GM12878 (cell line): Measurements from ENCODE around the gene LMO7. TPM values are rescaled to one million over a fixed set of nuclear protein-coding genes. Genes with fewer than 3 reads are reported as not detected.

Source experiments
- ATAC-seq: fragments of 200-7000 bp; cut with Tn5 transposase; 3 replicates; pipeline ENCODE4 v1.9.1; 2020; ENCODE audit warnings: mild to moderate bottlenecking, moderate library complexity
- Bru-seq: library from RNA; stranded (reverse); fragments of 400-500 nt; gene quantifications from one replicate; lab custom pipeline; 2021; lab: Mats Ljungman, UMichigan
- BruChase-seq, 2 experiments: library from RNA; stranded (reverse); fragments of 400-500 nt; gene quantifications; one replicate each; lab custom pipeline; 2021; lab: Mats Ljungman, UMichigan
- BruUV-seq: library from RNA; stranded (reverse); fragments of 400-500 nt; replicated peaks from 2 replicates; lab custom pipeline; 2021; lab: Mats Ljungman, UMichigan
- CTCF ChIA-PET: fragments of 300-600 bp; sonication (Branson Sonifier 250); formaldehyde crosslinking; extraction: SDS; loops from one replicate; lab custom pipeline; 2021; ENCODE audit warnings: inconsistent platforms; lab: Yijun Ruan, JAX
- POLR2A ChIA-PET: fragments of 350-600 bp; formaldehyde crosslinking; extraction: SDS; loops from one replicate; lab custom pipeline; 2021; ENCODE audit warnings: inconsistent platforms; lab: Charles Lee
- RAD21 ChIA-PET: fragments of 300-600 bp; sonication (Branson Sonifier 250); formaldehyde crosslinking; loops from one replicate; lab custom pipeline; 2023; ENCODE audit warnings: antibody characterized with exemption; ENCODE audit not compliant: unreplicated experiment; lab: Charles Lee
- SMC1A ChIA-PET: fragments of 300-600 bp; sonication (Branson Sonifier 250); formaldehyde crosslinking; loops from one replicate; lab custom pipeline; 2023; ENCODE audit not compliant: unreplicated experiment, uncharacterized antibody; lab: Charles Lee
- DNase-seq: peaks from one replicate; pipeline ENCODE4 v3.0.0-alpha.2; 2011; ENCODE audit warnings: low read depth, low spot score
- FAIRE-seq: peaks from 3 replicates; lab custom pipeline; 2011; peaks lifted over from hg19 to GRCh38; lab: Jason Lieb, UNC
- H2AFZ ChIP-seq: 2 replicates; pipeline ENCODE4 v1.6.0; 2011; ENCODE audit warnings: low read depth, low read length, control low read depth; ENCODE audit not compliant: control insufficient read depth
- H3K27ac ChIP-seq: 2 replicates; pipeline ENCODE4 v1.5.1; 2011; ENCODE audit warnings: control low read depth; ENCODE audit not compliant: control insufficient read depth, insufficient read depth
- H3K27me3 ChIP-seq, 2 experiments: replicated peaks in 1 of 2; 2 replicates each; pipeline versions ENCODE4 v1.6.0 to v1.6.1; 2011; ENCODE audit warnings: low read length in 1 of 2; ENCODE audit not compliant: control insufficient read depth in 2 of 2, insufficient read depth in 2 of 2
- H3K36me3 ChIP-seq, 2 experiments: 2 replicates each; pipeline ENCODE4 v1.5.1; 2011; ENCODE audit warnings: low read length in 1 of 2; ENCODE audit not compliant: control insufficient read depth in 2 of 2, insufficient read depth in 2 of 2
- H3K4me1 ChIP-seq: 2 replicates; pipeline ENCODE4 v1.6.1; 2011; ENCODE audit warnings: mild to moderate bottlenecking, low read length, moderate library complexity, mixed read lengths; ENCODE audit not compliant: control insufficient read depth, insufficient read depth
- H3K4me2 ChIP-seq: 2 replicates; pipeline ENCODE4 v1.6.0; 2011; ENCODE audit warnings: control low read depth; ENCODE audit not compliant: control insufficient read depth, insufficient read depth
- H3K4me3 ChIP-seq: fragments of 200-600 bp; sonication (generic); 2 replicates; pipeline ENCODE4 v1.5.1; 2016
- H3K79me2 ChIP-seq: 2 replicates; pipeline ENCODE4 v1.6.0; 2011; ENCODE audit warnings: low read length; ENCODE audit not compliant: control insufficient read depth, insufficient read depth
- H3K9ac ChIP-seq: 2 replicates; pipeline ENCODE4 v1.8.0; 2011; ENCODE audit warnings: low read length, control low read depth, mixed read lengths; ENCODE audit not compliant: control insufficient read depth, insufficient read depth
- H3K9me3 ChIP-seq: replicated peaks from 3 replicates; pipeline ENCODE4 v1.5.1; 2011; ENCODE audit warnings: mild to moderate bottlenecking, low read length; ENCODE audit not compliant: control insufficient read depth, insufficient read depth
- H4K20me1 ChIP-seq: 2 replicates; pipeline ENCODE4 v1.6.0; 2011; ENCODE audit not compliant: control insufficient read depth, insufficient read depth
- ASH2L ChIP-seq: fragments of 300-600, 200-600 bp; sonication (generic); IDR thresholded peaks from 2 replicates; pipeline ENCODE4 v1.6.1; 2017; ENCODE audit warnings: low read depth, mild to moderate bottlenecking, borderline replicate concordance
- BACH1 ChIP-seq: fragments of 450-650 bp; IDR thresholded peaks from 2 replicates; pipeline ENCODE4 v1.6.1; 2017; ENCODE audit warnings: mild to moderate bottlenecking, borderline replicate concordance
- CBX3 ChIP-seq: fragments of 200-600 bp; sonication (generic); IDR thresholded peaks from 2 replicates; pipeline ENCODE4 v1.6.1; 2016; ENCODE audit warnings: low read depth, borderline replicate concordance
- CBX5 ChIP-seq: sonication (generic); IDR thresholded peaks from 2 replicates; pipeline ENCODE4 v1.6.1; 2016; ENCODE audit warnings: low read depth, moderate library complexity, mild to moderate bottlenecking, inconsistent platforms
- EED ChIP-seq: sonication (generic); IDR thresholded peaks from 2 replicates; pipeline ENCODE4 v1.6.1; 2016; ENCODE audit warnings: antibody characterized with exemption, low read depth
- ESRRA ChIP-seq: IDR thresholded peaks from 2 replicates; pipeline ENCODE4 v1.6.1; 2012; ENCODE audit warnings: mild to moderate bottlenecking, low read length, improper control_type of control experiment
- KAT2A ChIP-seq: conservative IDR thresholded peaks from 2 replicates; pipeline ENCODE4 v1.6.1; 2011; ENCODE audit warnings: low read depth, low read length; ENCODE audit not compliant: control insufficient read depth
- KLF5 ChIP-seq: fragments of 450-650 bp; IDR thresholded peaks from 2 replicates; pipeline ENCODE4 v1.6.1; 2014; ENCODE audit warnings: mild to moderate bottlenecking; ENCODE audit not compliant: partially characterized antibody
- NFIC ChIP-seq: IDR thresholded peaks from 2 replicates; pipeline ENCODE4 v1.6.1; 2012; ENCODE audit warnings: low read depth, mild to moderate bottlenecking, inconsistent platforms, low read length, moderate library complexity
- RAD51 ChIP-seq: fragments of 450-650 bp; IDR thresholded peaks from 2 replicates; pipeline ENCODE4 v1.6.1; 2016; ENCODE audit warnings: moderate library complexity, mild to moderate bottlenecking, inconsistent platforms
- RB1 ChIP-seq: fragments of 450-650 bp; formaldehyde crosslinking; IDR thresholded peaks from 2 replicates; pipeline ENCODE4 v1.6.1; 2017; ENCODE audit warnings: mild to moderate bottlenecking, borderline replicate concordance
- RELA ChIP-seq: fragments of 450-650 bp; IDR thresholded peaks from 2 replicates; pipeline ENCODE4 v1.8.0; 2014; ENCODE audit warnings: borderline replicate concordance; ENCODE audit not compliant: partially characterized antibody
- SIN3A ChIP-seq: IDR thresholded peaks from 2 replicates; pipeline ENCODE4 v1.6.1; 2012; ENCODE audit warnings: low read depth, low read length, improper control_type of control experiment
- TBL1XR1 ChIP-seq: IDR thresholded peaks from 2 replicates; pipeline ENCODE4 v1.6.1; 2012; ENCODE audit warnings: low read depth, low read length, improper control_type of control experiment
- ZBED1 ChIP-seq: IDR thresholded peaks from 2 replicates; pipeline ENCODE4 v1.6.1; 2016; ENCODE audit warnings: borderline replicate concordance
- ZNF24 ChIP-seq: fragments of 450-650 bp; IDR thresholded peaks from 2 replicates; pipeline ENCODE4 v1.6.1; 2017; ENCODE audit warnings: antibody characterized with exemption, mild to moderate bottlenecking
- WGBS: methylation state at CpG from one replicate; pipeline ENCODE4 v1.1.6; 2016; ENCODE audit warnings: low lambda C conversion rate; ENCODE audit not compliant: insufficient replicate concordance, insufficient coverage; ENCODE audit errors: missing lambda C conversion rate; 5-methylcytosine and 5-hydroxymethylcytosine counted together
- in situ Hi-C: fragments of 300-500 bp; cut with MboI; formaldehyde crosslinking; loops from 9 replicates; pipeline ENCODE4 v1.14.3; 2018; ENCODE audit warnings: mixed read lengths
- intact Hi-C: fragments of 100-400 bp; cut with micrococcal nuclease; formaldehyde crosslinking; loops from one replicate; pipeline ENCODE4 v1.14.2; 2022; ENCODE audit not compliant: unreplicated experiment
- long read RNA-seq, 2 experiments: library from polyadenylated mRNA; unstranded; transcript quantifications; one replicate each; pipeline ENCODE4 v2.0.0, GENCODE V29; 2019 to 2020
- polyA minus RNA-seq, 3 experiments: library from RNA; depleted of rRNA, polyadenylated mRNA; stranded (reverse); fragments of >200 nt; gene quantifications; 2 replicates each; pipeline ENCODE4 v1.2.3, GENCODE V29; 2011
- polyA plus RNA-seq, 11 experiments: library from polyadenylated mRNA; depleted of rRNA in 4 of 11; unstranded in 6 of 11; stranded (reverse) in 5 of 11; fragments of >200 nt; fragmentation: Nextera tagmentation in 4 of 11; fragmentation: Illumina TruSeq in 1 of 11; extraction: Ambion mirVana in 4 of 11; extraction: Trizol in 1 of 11; gene quantifications; 1 replicate in 1 of 11; 2 replicates in 10 of 11; pipeline versions ENCODE4 v1.2.1 to v1.2.3, GENCODE V29; 2011 to 2016; ENCODE audit warnings: inconsistent platforms in 2 of 11, missing spikeins in 2 of 11, low read depth in 1 of 11
- total RNA-seq, 4 experiments: library from RNA; depleted of rRNA in 3 of 4; stranded (reverse); fragments of >200 nt in 3 of 4; fragmentation: Illumina TruSeq in 1 of 4; extraction: Trizol in 1 of 4; gene quantifications; 2 replicates each; pipeline versions ENCODE4 v1.2.1 to v1.2.3, GENCODE V29; 2013 to 2021
- TF ChIP-seq, protein P1 (sequence below): IDR thresholded peaks from 2 replicates; pipeline ENCODE4 v1.6.1; 2011; ENCODE audit warnings: low read depth, low read length, improper control_type of control experiment, borderline replicate concordance
- TF ChIP-seq, protein P2 (sequence below): IDR thresholded peaks from 2 replicates; pipeline ENCODE4 v1.6.1; 2011; ENCODE audit warnings: mild to moderate bottlenecking, low read depth, low read length, moderate library complexity; ENCODE audit not compliant: insufficient replicate concordance

Gene LMO7
- 77.3 and 85.4 TPM in 2 replicates for total RNA-seq (2013; cell fraction: nucleolus; rRNA removed)
- 48.8 and 49.7 TPM in 2 replicates for total RNA-seq (2014; rRNA removed)
- total RNA-seq (2014; rRNA removed; fragmentation: Illumina TruSeq; extraction: Trizol): 58.3 and 61.3 TPM in 2 replicates
- 35.5 and 36.6 TPM in 2 replicates for total RNA-seq (2021)
- polyA plus RNA-seq (2011; ENCODE audit: low read depth): 25.9 TPM
- 8.5 and 11.2 TPM in 2 replicates for polyA plus RNA-seq (2011; rRNA removed)
- 7.4 and 10.4 TPM in 2 replicates for polyA plus RNA-seq (2011; cell fraction: cytosol; rRNA removed)
- 37.7 and 85.2 TPM in 2 replicates for polyA plus RNA-seq (2011; cell fraction: nucleus; rRNA removed)
- polyA plus RNA-seq (2012): 47.0 and 55.9 TPM in 2 replicates
- polyA plus RNA-seq (2014; fragmentation: Illumina TruSeq; extraction: Trizol): 62.4 and 67.8 TPM in 2 replicates
- 10 to 100 TPM; 12.7 to 13.2 TPM for polyA plus RNA-seq (2014; fragmentation: Nextera tagmentation; extraction: Ambion mirVana)
- polyA plus RNA-seq (2014; rRNA removed): 29.3 and 30.0 TPM in 2 replicates
- polyA plus RNA-seq (2016; fragmentation: Nextera tagmentation; extraction: Ambion mirVana): 10 to 100 TPM; 37.0 to 38.0 TPM
- polyA minus RNA-seq (2011; rRNA and poly(A)+ RNA removed): 11.1 and 13.8 TPM in 2 replicates
- 5.6 and 6.0 TPM in 2 replicates for polyA minus RNA-seq (2011; cell fraction: cytosol; rRNA and poly(A)+ RNA removed)
- 23.5 and 47.2 TPM in 2 replicates for polyA minus RNA-seq (2011; cell fraction: nucleus; rRNA and poly(A)+ RNA removed)
- percentile 56 among the genes with signal in this experiment for Bru-seq, nascent RNA
- percentile 61 among the genes with signal in this experiment for BruChase-seq, experiment 1, labeled RNA remaining after a 6-hour chase
- percentile 60 among the genes with signal in this experiment for BruChase-seq, experiment 2, labeled RNA remaining after a 2-hour chase
- long read RNA-seq, experiment 1, partial matches to known transcripts: 2 of 2 reads
- long read RNA-seq, experiment 1, other reads (novel, unspliced or antisense): 0 of 2 reads
- long read RNA-seq, experiment 2, partial matches to known transcripts: 11 of 21 reads
- long read RNA-seq, experiment 2, other reads (novel, unspliced or antisense): 10 of 21 reads

DNA sequence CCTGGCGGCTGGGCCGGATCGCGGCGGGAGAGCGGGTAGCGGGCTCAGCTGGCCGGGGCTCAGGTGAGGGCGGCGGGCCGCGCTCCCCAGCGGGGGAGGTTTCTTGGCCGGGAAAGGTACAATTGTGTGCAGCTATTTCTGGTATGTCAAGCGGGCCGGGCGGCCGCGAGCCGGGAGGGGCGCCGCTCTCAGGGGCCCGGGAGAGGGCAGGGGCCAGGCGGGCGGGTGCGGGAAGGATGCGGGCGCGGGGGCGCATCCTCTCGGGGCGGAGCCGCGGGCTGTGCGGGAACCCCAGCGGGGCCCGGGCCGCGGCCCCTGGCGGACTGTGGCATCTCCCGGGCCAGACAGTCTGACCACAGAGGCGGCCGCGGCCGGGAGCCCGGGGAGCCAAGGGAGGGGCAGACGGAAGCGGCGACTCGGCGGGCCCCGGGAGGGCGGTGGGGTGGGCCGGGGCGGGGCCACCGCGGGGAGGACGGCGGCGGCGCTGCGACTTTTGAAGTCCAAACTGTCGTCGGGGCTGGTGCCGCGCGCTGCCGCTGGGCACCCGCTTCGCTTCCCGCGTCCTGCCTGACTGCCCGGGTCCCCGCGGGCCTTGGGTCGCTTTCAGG lies at the start of gene LMO7:
LMO7 (plus strand) TSS at position 503 of the 608 bp plus-strand sequence. CDS start 328 bp downstream, outside the sequence.
- Histone ChIP-seq H3K4me1 (no peaks in the 10 kb centered on the region; the same call in 1 of the 2 replicates), H3K9me3 (no peaks in the 10 kb centered on the region), H3K27ac (peak within 1 kb of the TSS; percentile 22; the same call in 1 of the 2 replicates), H3K4me3 (peak within 1 kb of the TSS; percentile 86), H3K36me3 (no peaks in the 10 kb centered on the region), H2AFZ (peak within 1 kb of the TSS; percentile 77), H3K4me2 (peak within 1 kb of the TSS; percentile 82), H3K27me3 (no peaks in the 10 kb centered on the region), H4K20me1 (no peaks in the 10 kb centered on the region), H3K9ac (peak within 1 kb of the TSS; percentile 57), H3K79me2 (peaks cover 10% of the 10 kb centered on the region)
- ChIA-PET RAD21 (interaction anchor here (0.7 to 1.2 kb wide), 2 partner anchors 86 to 267 kb away, joined by 4 to 6 read pairs; partner anchors contain the start of gene UCHL3), SMC1A (no interaction called here), CTCF (interaction anchor here (1.2 kb wide), 1 partner anchor 60 kb away, joined by 3 read pairs; no protein-coding TSS in a partner anchor), POLR2A (interaction anchor here (1.5 kb wide), 1 partner anchor 86 kb away, joined by 3 read pairs; the partner anchor contains the start of gene UCHL3)
- ATAC-seq (peak; percentile 74), DNase-seq (no peak), FAIRE-seq (no peak)
- in situ Hi-C loops (no loop called here), intact Hi-C loops (loop anchor here (5.0 kb wide), 1 partner anchor 64 kb away; no protein-coding TSS in a partner anchor)
- 0% methylated on average over 14 of the region's 76 CpGs for WGBS
- BruUV-seq: no TSS peak
- TF ChIP-seq TBL1XR1: no peak
- TF ChIP-seq ESRRA: no peak
- no peak for TF ChIP-seq ASH2L
- no peak for TF ChIP-seq CBX5
- TF ChIP-seq, protein P1, sequence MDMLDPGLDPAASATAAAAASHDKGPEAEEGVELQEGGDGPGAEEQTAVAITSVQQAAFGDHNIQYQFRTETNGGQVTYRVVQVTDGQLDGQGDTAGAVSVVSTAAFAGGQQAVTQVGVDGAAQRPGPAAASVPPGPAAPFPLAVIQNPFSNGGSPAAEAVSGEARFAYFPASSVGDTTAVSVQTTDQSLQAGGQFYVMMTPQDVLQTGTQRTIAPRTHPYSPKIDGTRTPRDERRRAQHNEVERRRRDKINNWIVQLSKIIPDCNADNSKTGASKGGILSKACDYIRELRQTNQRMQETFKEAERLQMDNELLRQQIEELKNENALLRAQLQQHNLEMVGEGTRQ: no peak
- TF ChIP-seq RELA: no peak
- TF ChIP-seq ZBED1: no peak
- TF ChIP-seq RAD51: no peak
- TF ChIP-seq EED: no peak
- no peak for TF ChIP-seq KLF5
- TF ChIP-seq ZNF24: no peak
- TF ChIP-seq KAT2A: no peak
- no peak for TF ChIP-seq BACH1
- TF ChIP-seq NFIC: no peak
- TF ChIP-seq CBX3: no peak
- TF ChIP-seq RB1: no peak
- no peak for TF ChIP-seq SIN3A
- TF ChIP-seq, protein P2, sequence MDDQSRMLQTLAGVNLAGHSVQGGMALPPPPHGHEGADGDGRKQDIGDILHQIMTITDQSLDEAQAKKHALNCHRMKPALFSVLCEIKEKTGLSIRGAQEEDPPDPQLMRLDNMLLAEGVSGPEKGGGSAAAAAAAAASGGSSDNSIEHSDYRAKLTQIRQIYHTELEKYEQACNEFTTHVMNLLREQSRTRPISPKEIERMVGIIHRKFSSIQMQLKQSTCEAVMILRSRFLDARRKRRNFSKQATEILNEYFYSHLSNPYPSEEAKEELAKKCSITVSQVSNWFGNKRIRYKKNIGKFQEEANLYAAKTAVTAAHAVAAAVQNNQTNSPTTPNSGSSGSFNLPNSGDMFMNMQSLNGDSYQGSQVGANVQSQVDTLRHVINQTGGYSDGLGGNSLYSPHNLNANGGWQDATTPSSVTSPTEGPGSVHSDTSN: no peak
